H9 (cell line): ENCODE measurements around the gene MPL. TPM values are rescaled to one million over a fixed set of nuclear protein-coding genes. Genes with fewer than 3 reads are reported as not detected.

ENCODE experiments used
- DNase-seq: peaks from one replicate; pipeline ENCODE4 v3.0.0-alpha.2; 2017
- H2AFZ ChIP-seq: one replicate; pipeline ENCODE4 v1.6.1; 2013; ENCODE audit warnings: mild to moderate bottlenecking, low read length, control low read depth, moderate library complexity
- H2AK5ac ChIP-seq: 2 replicates; pipeline ENCODE4 v1.6.1; 2013; ENCODE audit warnings: low read length, control low read depth, mixed read lengths; ENCODE audit not compliant: insufficient read length
- H2BK120ac ChIP-seq: one replicate; pipeline ENCODE4 v1.6.1; 2013; ENCODE audit warnings: low read depth, mild to moderate bottlenecking, low read length, control low read depth, inconsistent platforms; ENCODE audit not compliant: poor library complexity, severe bottlenecking
- H2BK12ac ChIP-seq: 2 replicates; pipeline ENCODE4 v1.6.1; 2013; ENCODE audit warnings: low read length, control low read depth, mixed read lengths, low read depth; ENCODE audit not compliant: insufficient read length
- H2BK15ac ChIP-seq: 2 replicates; pipeline ENCODE4 v1.6.1; 2013; ENCODE audit warnings: low read depth, low read length, control low read depth
- H2BK20ac ChIP-seq: one replicate; pipeline ENCODE4 v1.6.1; 2013; ENCODE audit warnings: low read depth, mild to moderate bottlenecking, low read length, control low read depth, inconsistent platforms; ENCODE audit not compliant: poor library complexity, severe bottlenecking
- H2BK5ac ChIP-seq: 2 replicates; pipeline ENCODE4 v1.6.1; 2013; ENCODE audit warnings: low read length, control low read depth, mixed read lengths; ENCODE audit not compliant: insufficient read length
- H3K14ac ChIP-seq: 2 replicates; pipeline ENCODE4 v1.6.1; 2013; ENCODE audit warnings: low read length, control low read depth; ENCODE audit not compliant: insufficient read depth
- H3K18ac ChIP-seq: 2 replicates; pipeline ENCODE4 v1.6.1; 2013; ENCODE audit warnings: low read depth, mild to moderate bottlenecking, mixed read lengths, low read length, control low read depth; ENCODE audit not compliant: insufficient read length
- H3K23ac ChIP-seq: 2 replicates; pipeline ENCODE4 v1.6.1; 2013; ENCODE audit warnings: low read length, control low read depth, mixed read lengths, low read depth; ENCODE audit not compliant: insufficient read length
- H3K23me2 ChIP-seq: 2 replicates; pipeline ENCODE4 v1.6.1; 2013; ENCODE audit warnings: low read depth, mild to moderate bottlenecking, mixed read lengths, low read length, control low read depth; ENCODE audit not compliant: insufficient read length, poor library complexity, severe bottlenecking
- H3K27ac ChIP-seq: 2 replicates; pipeline ENCODE4 v1.5.1; 2013; ENCODE audit warnings: low read length, control low read depth, mixed read lengths, low read depth; ENCODE audit not compliant: insufficient read length
- H3K27me3 ChIP-seq: 2 replicates; pipeline ENCODE4 v1.6.1; 2013; ENCODE audit warnings: low read length, control low read depth, inconsistent platforms; ENCODE audit not compliant: insufficient read depth
- H3K4ac ChIP-seq: 2 replicates; pipeline ENCODE4 v1.6.1; 2013; ENCODE audit warnings: low read depth, mild to moderate bottlenecking, control low read depth, inconsistent platforms, low read length, moderate library complexity
- H3K4me1 ChIP-seq: 2 replicates; pipeline ENCODE4 v1.6.1; 2013; ENCODE audit warnings: low read length, control low read depth, inconsistent platforms; ENCODE audit not compliant: insufficient read depth
- H3K4me2 ChIP-seq: 2 replicates; pipeline ENCODE4 v1.6.1; 2013; ENCODE audit warnings: low read length, control low read depth, mixed read lengths; ENCODE audit not compliant: insufficient read length, insufficient read depth
- H3K56ac ChIP-seq: 2 replicates; pipeline ENCODE4 v1.6.1; 2013; ENCODE audit warnings: low read depth, mild to moderate bottlenecking, mixed read lengths, low read length, control low read depth; ENCODE audit not compliant: insufficient read length
- H3K79me1 ChIP-seq: 2 replicates; pipeline ENCODE4 v1.6.1; 2013; ENCODE audit warnings: low read depth, mild to moderate bottlenecking, moderate library complexity, low read length, control low read depth, inconsistent platforms; ENCODE audit not compliant: insufficient read depth, poor library complexity, severe bottlenecking
- H3K79me2 ChIP-seq: 2 replicates; pipeline ENCODE4 v1.6.1; 2013; ENCODE audit warnings: low read length, control low read depth, inconsistent platforms; ENCODE audit not compliant: insufficient read depth
- H3K9ac ChIP-seq: 2 replicates; pipeline ENCODE4 v1.6.1; 2013; ENCODE audit warnings: low read length, control low read depth, mixed read lengths; ENCODE audit not compliant: insufficient read length; ENCODE audit errors: extremely low read depth
- H3K9me3 ChIP-seq: one replicate; pipeline ENCODE4 v1.6.1; 2013; ENCODE audit warnings: low read depth, low read length, inconsistent platforms; ENCODE audit not compliant: control insufficient read depth
- H3T11ph ChIP-seq: one replicate; pipeline ENCODE4 v1.6.1; 2013; ENCODE audit warnings: mild to moderate bottlenecking, low read length, control low read depth, inconsistent platforms
- H4K20me1 ChIP-seq: one replicate; pipeline ENCODE4 v1.6.1; 2013; ENCODE audit not compliant: control insufficient read depth, insufficient read length, insufficient read depth
- H4K5ac ChIP-seq: 2 replicates; pipeline ENCODE4 v1.6.1; 2013; ENCODE audit warnings: low read depth, mild to moderate bottlenecking, mixed read lengths, low read length, control low read depth; ENCODE audit not compliant: insufficient read length
- H4K8ac ChIP-seq: replicated peaks from 2 replicates; pipeline ENCODE4 v1.6.1; 2013; ENCODE audit warnings: low read length, control low read depth, mixed read lengths, low read depth; ENCODE audit not compliant: insufficient read length
- H4K91ac ChIP-seq: 2 replicates; pipeline ENCODE4 v1.6.1; 2013; ENCODE audit warnings: low read depth, mild to moderate bottlenecking, moderate library complexity, mixed read lengths, low read length, control low read depth; ENCODE audit not compliant: insufficient read length
- H3K27ac Mint-ChIP-seq, 3 experiments: 2 replicates in 2 of 3; 3 replicates in 1 of 3; pipeline ENCODE4 v1.8.0; 2020 to 2021; ENCODE audit warnings: mixed read lengths in 3 of 3, mild to moderate bottlenecking in 1 of 3, moderate library complexity in 1 of 3
- H3K27me3 Mint-ChIP-seq: 2 replicates; pipeline ENCODE4 v1.8.0; 2021; ENCODE audit warnings: low read depth, mild to moderate bottlenecking, moderate library complexity, mixed read lengths
- H3K36me3 Mint-ChIP-seq, 3 experiments: 2 replicates in 2 of 3; 3 replicates in 1 of 3; pipeline ENCODE4 v1.8.0; 2020 to 2021; ENCODE audit warnings: low read depth in 3 of 3, mixed read lengths in 3 of 3; ENCODE audit not compliant: insufficient read depth in 1 of 3
- H3K4me1 Mint-ChIP-seq, 2 experiments: 2 replicates each; pipeline ENCODE4 v1.8.0; 2020; ENCODE audit warnings: mixed read lengths in 2 of 2
- H3K4me3 Mint-ChIP-seq, 2 experiments: 2 replicates in 1 of 2; 3 replicates in 1 of 2; pipeline ENCODE4 v1.8.0; 2020 to 2021; ENCODE audit warnings: mild to moderate bottlenecking in 2 of 2, mixed read lengths in 2 of 2, moderate library complexity in 1 of 2
- H3K9me3 Mint-ChIP-seq, 2 experiments: 2 replicates in 1 of 2; 3 replicates in 1 of 2; pipeline ENCODE4 v1.8.0; 2020; ENCODE audit warnings: mild to moderate bottlenecking in 2 of 2, mixed read lengths in 2 of 2, moderate library complexity in 1 of 2
- CTCF ChIP-seq: fragments of 200-600 bp; sonication (generic); conservative IDR thresholded peaks from 3 replicates; pipeline ENCODE4 v1.8.0; 2021; ENCODE audit warnings: antibody characterized with exemption, mild to moderate bottlenecking
- WGBS: extraction: QIAGEN DNeasy Blood & Tissue Kit; methylation state at CpG from one replicate; pipeline ENCODE4 v1.1.7; 2013; ENCODE audit warnings: missing lambda C conversion rate, low lambda C conversion rate, mixed read lengths; ENCODE audit not compliant: insufficient read length; ENCODE audit errors: extremely low coverage; 5-methylcytosine and 5-hydroxymethylcytosine counted together
- total RNA-seq: library from RNA; stranded (reverse); gene quantifications from 2 replicates; pipeline ENCODE4 v1.2.1, GENCODE V29; 2021

Gene MPL
- total RNA-seq, 1 experiment from 2014 or later = not detected

- no peak overlapping the region for H3K9ac ChIP-seq
- H3K9me3 ChIP-seq = no peaks in the 10 kb centered on the region
- H4K5ac ChIP-seq = no peak overlapping the region
- H4K91ac ChIP-seq = no peak overlapping the region
- no peaks in the 10 kb centered on the region for H3K27me3 ChIP-seq
- H3T11ph ChIP-seq = no peak overlapping the region
- no peak for DNase-seq
- Mint-ChIP-seq H3K36me3 (peaks cover 6 to 18% (median 9%) of the 10 kb centered on the region in 3 experiments; a peak in 6 of 7 replicates), H3K4me3 (no peak overlapping the region), H3K27me3 (no peaks in the 10 kb centered on the region; the same call in 1 of the 2 replicates), H3K4me1 (peaks cover 15 to 26% of the 10 kb centered on the region in 2 experiments), H3K9me3 (no peaks in the 10 kb centered on the region; a peak in 2 of 5 replicates), H3K27ac (no peak overlapping the region)
- H3K79me1 ChIP-seq = peaks cover 3% of the 10 kb centered on the region
- peaks cover 8% of the 10 kb centered on the region for H3K4me1 ChIP-seq
- H3K4ac ChIP-seq = no peak overlapping the region
- no peak overlapping the region for H2BK120ac ChIP-seq
- no peak overlapping the region for H3K18ac ChIP-seq
- H4K20me1 ChIP-seq = no peaks in the 10 kb centered on the region
- WGBS = no CpG with 5 or more reads among the region's 2 CpGs
- peaks cover 7% of the 10 kb centered on the region; the same call in 1 of the 2 replicates for H3K79me2 ChIP-seq
- no peak overlapping the region for H3K4me2 ChIP-seq
- H2BK20ac ChIP-seq = no peak overlapping the region
- no peak overlapping the region for H3K14ac ChIP-seq
- H3K23me2 ChIP-seq = peaks cover 5% of the 10 kb centered on the region
- no peak overlapping the region for H2BK5ac ChIP-seq
- H3K56ac ChIP-seq = no peak overlapping the region
- no peak overlapping the region for H4K8ac ChIP-seq
- no peak overlapping the region for H2BK12ac ChIP-seq
- no peak overlapping the region for H2AK5ac ChIP-seq
- no peak overlapping the region for H3K27ac ChIP-seq
- H2AFZ ChIP-seq = no peak overlapping the region
- H3K23ac ChIP-seq = no peak overlapping the region
- no peak for TF ChIP-seq CTCF
- H2BK15ac ChIP-seq = no peak overlapping the region
Measured at GRCh38 chr1:43354936-43355335, 17.3 kb downstream of the MPL start.
